IMR-90 (cell line): ENCODE results near the gene CCNDBP1. TPM values are rescaled to one million over a fixed set of nuclear protein-coding genes. Genes with fewer than 3 reads are reported as not detected.

Experiments used
- ATAC-seq: fragments of 200-7000 bp; cut with Tn5 transposase; 2 replicates; pipeline ENCODE4 v1.9.1; 2020; ENCODE audit warnings: low read depth, mild to moderate bottlenecking, moderate library complexity
- BruUV-seq: library from RNA; stranded (reverse); fragments of 400-500 nt; replicated peaks from 2 replicates; lab custom pipeline; 2021; lab: Mats Ljungman, UMichigan
- CTCF ChIA-PET: fragments of 300-600 bp; formaldehyde crosslinking; extraction: SDS; loops from one replicate; lab custom pipeline; 2021; ENCODE audit warnings: antibody characterized with exemption; lab: Yijun Ruan, JAX
- POLR2A ChIA-PET: fragments of 300-600 bp; sonication (Branson Sonifier 250); formaldehyde crosslinking; loops from one replicate; lab custom pipeline; 2022; ENCODE audit warnings: antibody characterized with exemption; ENCODE audit not compliant: unreplicated experiment; lab: Charles Lee
- DNase-seq: peaks from one replicate; pipeline ENCODE4 v3.0.0; 2013
- H2AFZ ChIP-seq: replicated peaks from 2 replicates; pipeline ENCODE3; 2013; ENCODE audit warnings: low read length, mild to moderate bottlenecking; ENCODE audit not compliant: poor library complexity
- H2AK5ac ChIP-seq: 2 replicates; pipeline ENCODE4 v1.6.1; 2013; ENCODE audit warnings: low read depth, low read length, inconsistent platforms
- H2AK9ac ChIP-seq: replicated peaks from 2 replicates; pipeline ENCODE3; 2013; ENCODE audit warnings: mild to moderate bottlenecking, low read depth, low read length, moderate library complexity; ENCODE audit not compliant: poor library complexity
- H2BK120ac ChIP-seq: 2 replicates; pipeline ENCODE4 v1.6.1; 2013; ENCODE audit warnings: low read depth, low read length, inconsistent platforms
- H2BK15ac ChIP-seq: 3 replicates; pipeline ENCODE4 v1.6.1; 2013; ENCODE audit warnings: low read depth, low read length, inconsistent platforms
- H2BK20ac ChIP-seq: 2 replicates; pipeline ENCODE4 v1.6.1; 2013; ENCODE audit warnings: low read depth, mild to moderate bottlenecking, inconsistent platforms, low read length, moderate library complexity
- H2BK5ac ChIP-seq: 2 replicates; pipeline ENCODE4 v1.6.1; 2013; ENCODE audit warnings: mild to moderate bottlenecking, low read depth, low read length, inconsistent platforms; ENCODE audit not compliant: poor library complexity, severe bottlenecking
- H3K14ac ChIP-seq: replicated peaks from 2 replicates; pipeline ENCODE4 v1.6.1; 2013; ENCODE audit warnings: low read depth, low read length, inconsistent platforms
- H3K18ac ChIP-seq: 2 replicates; pipeline ENCODE4 v1.6.1; 2013; ENCODE audit warnings: low read depth, low read length, control low read depth
- H3K23ac ChIP-seq: 2 replicates; pipeline ENCODE4 v1.6.1; 2013; ENCODE audit warnings: low read depth, low read length, inconsistent platforms
- H3K27ac ChIP-seq: 2 replicates; pipeline ENCODE4 v1.5.1; 2013; ENCODE audit warnings: mild to moderate bottlenecking, control low read depth, low read length; ENCODE audit not compliant: insufficient read depth
- H3K27me3 ChIP-seq: 2 replicates; pipeline ENCODE4 v1.6.1; 2013; ENCODE audit warnings: low read length; ENCODE audit not compliant: control insufficient read depth, insufficient read depth
- H3K36me3 ChIP-seq: 2 replicates; pipeline ENCODE4 v1.6.1; 2013; ENCODE audit warnings: low read length, mixed read lengths; ENCODE audit not compliant: control insufficient read depth, insufficient read depth
- H3K4ac ChIP-seq: 2 replicates; pipeline ENCODE4 v1.6.1; 2013; ENCODE audit warnings: low read depth, low read length, inconsistent platforms
- H3K4me1 ChIP-seq: 2 replicates; pipeline ENCODE4 v1.6.1; 2013; ENCODE audit warnings: low read length, mixed read lengths; ENCODE audit not compliant: control insufficient read depth, insufficient read depth
- H3K4me2 ChIP-seq: 2 replicates; pipeline ENCODE4 v1.6.1; 2013; ENCODE audit warnings: low read depth, mild to moderate bottlenecking, control low read depth, low read length, moderate library complexity
- H3K4me3 ChIP-seq: 2 replicates; pipeline ENCODE4 v1.5.1; 2013; ENCODE audit warnings: low read depth, mild to moderate bottlenecking, control low read depth, low read length, moderate library complexity; ENCODE audit not compliant: insufficient read depth
- H3K56ac ChIP-seq: 2 replicates; pipeline ENCODE4 v1.6.1; 2013; ENCODE audit warnings: low read length, inconsistent platforms; ENCODE audit not compliant: insufficient read depth; ENCODE audit errors: extremely low read depth
- H3K79me1 ChIP-seq, 2 experiments: 2 replicates each; pipeline ENCODE4 v1.6.1; 2013; ENCODE audit warnings: low read length in 2 of 2, inconsistent platforms in 1 of 2, low read depth in 1 of 2
- H3K9ac ChIP-seq: 2 replicates; pipeline ENCODE4 v1.6.1; 2013; ENCODE audit warnings: low read depth, low read length, control low read depth
- H3K9me1 ChIP-seq: 2 replicates; pipeline ENCODE4 v1.6.1; 2013; ENCODE audit warnings: low read length, inconsistent platforms; ENCODE audit not compliant: insufficient read depth
- H3K9me3 ChIP-seq: 2 replicates; pipeline ENCODE4 v1.6.1; 2013; ENCODE audit warnings: low read length; ENCODE audit not compliant: control insufficient read depth, insufficient read depth
- H4K20me1 ChIP-seq: 2 replicates; pipeline ENCODE4 v1.6.1; 2013; ENCODE audit warnings: low read length, inconsistent platforms; ENCODE audit not compliant: insufficient read depth
- H4K5ac ChIP-seq: 2 replicates; pipeline ENCODE4 v1.6.1; 2013; ENCODE audit warnings: mild to moderate bottlenecking, low read depth, low read length, control low read depth
- H4K8ac ChIP-seq, 2 experiments: 2 replicates each; pipeline ENCODE4 v1.6.1; 2013; ENCODE audit warnings: low read depth in 2 of 2, low read length in 2 of 2, control low read depth in 1 of 2, inconsistent platforms in 1 of 2
- H4K91ac ChIP-seq: 2 replicates; pipeline ENCODE4 v1.6.1; 2013; ENCODE audit warnings: low read depth, low read length, inconsistent platforms; ENCODE audit not compliant: insufficient read depth
- MXI1 ChIP-seq: IDR thresholded peaks from 2 replicates; pipeline ENCODE4 v1.6.1; 2012; ENCODE audit warnings: low read depth, mild to moderate bottlenecking, low read length, moderate library complexity, borderline replicate concordance
- RAD21 ChIP-seq: IDR thresholded peaks from 2 replicates; pipeline ENCODE4 v1.6.1; 2012; ENCODE audit warnings: low read length, improper control_type of control experiment
- SMC3 ChIP-seq: fragments of 150-350 bp; IDR thresholded peaks from 2 replicates; pipeline ENCODE4 v1.6.1; 2016; ENCODE audit warnings: low read depth, mild to moderate bottlenecking, antibody characterized with exemption, low read length, moderate library complexity
- WGBS, 2 experiments: methylation state at CpG; one replicate each; pipeline versions ENCODE4 v1.1.5 to v1.1.7; 2013; ENCODE audit warnings: missing lambda C conversion rate in 2 of 2; ENCODE audit not compliant: insufficient read length in 1 of 2; ENCODE audit errors: extremely low coverage in 2 of 2; 5-methylcytosine and 5-hydroxymethylcytosine counted together
- dilution Hi-C: fragments of 300-500 bp; cut with HindIII; formaldehyde crosslinking; loops from one replicate; pipeline ENCODE4 v1.14.3; 2018; ENCODE audit warnings: low sequenced_read_pairs; ENCODE audit not compliant: unreplicated experiment
- in situ Hi-C: fragments of 300-500 bp; cut with MboI; formaldehyde crosslinking; loops from 3 replicates; pipeline ENCODE4 v1.14.3; 2019; ENCODE audit warnings: low sequenced_read_pairs, inconsistent platforms, mixed read lengths
- intact Hi-C: fragments of 100-400 bp; cut with micrococcal nuclease; formaldehyde crosslinking; loops from 2 replicates; pipeline ENCODE4 v1.10.0; 2022
- polyA plus RNA-seq, 3 experiments: library from polyadenylated mRNA; depleted of rRNA; stranded (reverse); fragments of >200 nt; gene quantifications; 2 replicates each; pipeline ENCODE4 v1.2.3, GENCODE V29; 2012; ENCODE audit warnings: low replicate concordance in 1 of 3
- total RNA-seq: library from RNA; depleted of rRNA; stranded (reverse); fragments of >200 nt; gene quantifications from 2 replicates; pipeline ENCODE4 v1.2.3, GENCODE V29; 2012
- TF ChIP-seq, protein P1 (sequence below): conservative IDR thresholded peaks from 2 replicates; pipeline ENCODE4 v1.5.1; 2012; ENCODE audit warnings: mild to moderate bottlenecking, low read depth, low read length, improper control_type of control experiment

Gene CCNDBP1
- total and polyA plus RNA-seq, 2 of the 4 experiments (the other 2 are of a cell fraction) = 34.9 to 40.3 TPM

DNA sequence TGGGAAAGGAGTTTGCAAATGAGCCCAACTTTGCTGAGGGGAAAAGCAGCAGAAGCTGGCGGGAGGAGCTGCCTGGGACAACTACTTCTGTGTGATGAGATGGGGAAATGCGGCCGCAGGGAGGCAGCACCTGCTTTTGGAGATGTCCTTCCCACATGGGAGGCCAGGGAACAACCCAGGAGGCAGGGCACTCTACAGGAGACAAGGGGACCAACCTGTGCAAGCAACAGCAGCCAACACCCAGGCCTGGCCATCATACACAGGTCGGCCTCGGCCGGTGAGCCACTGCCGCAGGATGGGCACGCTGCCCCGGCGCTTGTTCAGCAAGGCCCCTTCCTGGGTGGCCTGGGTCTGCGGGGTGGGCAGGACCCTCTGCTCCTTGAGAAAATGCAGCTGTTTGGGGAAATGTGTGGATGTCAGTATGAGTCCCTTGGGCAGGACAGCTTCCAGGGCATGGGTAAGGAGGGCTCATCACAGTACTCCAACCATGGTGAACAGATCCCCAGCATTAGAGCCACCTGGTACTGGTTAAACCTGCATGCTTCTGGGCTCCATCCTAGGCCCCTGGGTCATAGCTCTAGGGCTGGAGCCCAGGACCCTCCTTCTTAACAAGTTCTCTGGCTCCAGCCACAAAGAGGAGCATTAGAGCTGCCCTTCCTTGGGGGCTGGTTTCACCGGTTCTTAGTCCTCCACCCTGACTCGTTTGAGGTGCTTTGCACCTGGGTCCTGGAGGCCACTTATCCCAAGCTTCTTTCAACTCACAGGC is 24.0 kb downstream of the CCNDBP1 start:
- no peak overlapping the region for H3K4me2 ChIP-seq
- no peaks in the 10 kb centered on the region for H3K79me1 ChIP-seq
- no peak for DNase-seq
- in situ Hi-C loops = no loop called here
- no peak overlapping the region for H4K5ac ChIP-seq
- dilution Hi-C loops = no loop called here
- no peak overlapping the region for H2BK15ac ChIP-seq
- H4K91ac ChIP-seq = no peak overlapping the region
- intact Hi-C loops = loop anchor here (1.0 kb wide), 1 partner anchor 76 kb away; no protein-coding TSS in a partner anchor
- H3K4me3 ChIP-seq = no peak overlapping the region
- no peak overlapping the region for H3K18ac ChIP-seq
- H3K9ac ChIP-seq = no peak overlapping the region
- H3K27me3 ChIP-seq = peaks cover 72% of the 10 kb centered on the region
- H4K20me1 ChIP-seq = no peaks in the 10 kb centered on the region
- 0% methylated on average over 1 of the region's 13 CpGs; no CpG with 5 or more reads in 1 of the 2 experiments for WGBS, 2 experiments
- H2BK5ac ChIP-seq = no peak overlapping the region
- no peaks in the 10 kb centered on the region for H3K9me3 ChIP-seq
- H3K23ac ChIP-seq = no peak overlapping the region
- no peak for TF ChIP-seq MXI1
- no peak for TF ChIP-seq SMC3
- TF ChIP-seq, protein P1, sequence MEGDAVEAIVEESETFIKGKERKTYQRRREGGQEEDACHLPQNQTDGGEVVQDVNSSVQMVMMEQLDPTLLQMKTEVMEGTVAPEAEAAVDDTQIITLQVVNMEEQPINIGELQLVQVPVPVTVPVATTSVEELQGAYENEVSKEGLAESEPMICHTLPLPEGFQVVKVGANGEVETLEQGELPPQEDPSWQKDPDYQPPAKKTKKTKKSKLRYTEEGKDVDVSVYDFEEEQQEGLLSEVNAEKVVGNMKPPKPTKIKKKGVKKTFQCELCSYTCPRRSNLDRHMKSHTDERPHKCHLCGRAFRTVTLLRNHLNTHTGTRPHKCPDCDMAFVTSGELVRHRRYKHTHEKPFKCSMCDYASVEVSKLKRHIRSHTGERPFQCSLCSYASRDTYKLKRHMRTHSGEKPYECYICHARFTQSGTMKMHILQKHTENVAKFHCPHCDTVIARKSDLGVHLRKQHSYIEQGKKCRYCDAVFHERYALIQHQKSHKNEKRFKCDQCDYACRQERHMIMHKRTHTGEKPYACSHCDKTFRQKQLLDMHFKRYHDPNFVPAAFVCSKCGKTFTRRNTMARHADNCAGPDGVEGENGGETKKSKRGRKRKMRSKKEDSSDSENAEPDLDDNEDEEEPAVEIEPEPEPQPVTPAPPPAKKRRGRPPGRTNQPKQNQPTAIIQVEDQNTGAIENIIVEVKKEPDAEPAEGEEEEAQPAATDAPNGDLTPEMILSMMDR = peak; percentile 21; the same call in 1 of the 2 replicates
- TF ChIP-seq RAD21 = peak; percentile 14; the same call in 1 of the 2 replicates
- no peaks in the 10 kb centered on the region for H3K36me3 ChIP-seq
- no peak overlapping the region for H4K8ac ChIP-seq
- ChIA-PET POLR2A (no interaction called here), CTCF (interaction anchor here (0.6 to 1.6 kb wide), 5 partner anchors 9 to 192 kb away, joined by 3 to 5 read pairs (median 3); no protein-coding TSS in a partner anchor)
- no peak for ATAC-seq
- H3K9me1 ChIP-seq = no peaks in the 10 kb centered on the region; the same call in 1 of the 2 replicates
- H3K4me1 ChIP-seq = no peaks in the 10 kb centered on the region
- no TSS peak for BruUV-seq
- no peak overlapping the region for H3K4ac ChIP-seq
- no peak overlapping the region for H3K27ac ChIP-seq
- no peak overlapping the region for H3K14ac ChIP-seq
- H3K56ac ChIP-seq = no peak overlapping the region
- no peak overlapping the region for H2AK5ac ChIP-seq
- no peak overlapping the region for H2BK20ac ChIP-seq
- peak overlapping the region; percentile 58 for H2AK9ac ChIP-seq
- no peak overlapping the region for H2BK120ac ChIP-seq
- no peak overlapping the region for H2AFZ ChIP-seq
